OCI-M2 (cell line): ENCODE data around the gene LRTM2.

Source experiments
- DNase-seq: peaks from one replicate; lab custom pipeline; 2025; ENCODE audit not compliant: unreplicated experiment; lab: John Stamatoyannopoulos, UW

The LRTM2 gene

GRCh38 chr12:1882850-1883470, 62.6 kb downstream of the LRTM2 start:
- no peak for DNase-seq

GRCh38 chr12:1883513-1883912, 63.1 kb downstream of the LRTM2 start:
- DNase-seq, result no peak

DNA sequence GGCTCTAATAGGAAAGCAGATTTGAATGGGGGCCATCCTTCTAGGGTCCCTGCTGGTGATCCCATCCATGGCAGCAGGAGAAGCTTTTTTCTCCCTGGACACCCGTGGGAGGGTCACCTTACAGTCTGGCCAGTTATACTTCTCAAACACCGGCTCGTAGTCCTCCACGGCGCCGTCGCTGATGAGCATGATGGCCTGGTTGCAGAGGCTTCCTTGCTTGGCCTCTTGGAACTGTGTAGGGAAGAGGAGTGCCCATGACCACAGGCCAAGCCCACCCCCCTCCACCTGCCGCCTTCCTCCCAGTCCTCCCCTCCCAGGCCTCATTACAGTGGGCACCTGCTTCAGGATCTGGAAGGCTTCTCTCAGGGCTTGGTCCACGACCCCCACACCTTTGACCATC, 64.3 kb downstream of the LRTM2 start:
- no peak for DNase-seq

DNA sequence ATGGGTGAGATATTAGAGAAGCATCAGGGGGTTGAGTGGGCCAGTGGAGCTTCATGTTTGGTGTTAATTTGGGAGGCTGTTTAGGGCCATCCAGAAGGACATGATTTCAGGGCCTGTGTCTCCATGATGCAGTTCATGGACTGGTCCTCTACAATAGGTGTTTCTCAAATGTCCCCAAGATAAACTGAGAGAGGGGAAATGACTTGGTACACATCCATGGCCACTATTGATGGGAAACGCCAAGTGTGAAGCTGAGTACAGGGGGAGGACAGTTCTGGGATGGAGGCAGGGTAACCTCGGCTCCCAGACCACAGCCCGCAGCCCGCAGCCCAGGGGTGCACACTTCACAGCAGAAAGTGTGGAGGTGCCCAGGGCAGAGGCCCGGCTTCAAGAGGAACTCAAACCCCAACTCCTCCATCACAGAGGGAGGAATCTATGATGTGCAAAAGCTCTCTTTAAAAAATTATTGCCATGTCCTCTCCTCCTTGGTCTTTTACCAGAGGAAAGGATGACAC, 64.8 kb downstream of the LRTM2 start:
- no peak for DNase-seq

- no peak for DNase-seq
Measured at GRCh38 chr12:1885599-1886245, 65.4 kb downstream of the LRTM2 start.
